DND-41 (cell line): ENCODE measurements around the gene TAS1R2.

ENCODE experiments used
- ATAC-seq: fragments of 200-7000 bp; cut with Tn5 transposase; 3 replicates; pipeline ENCODE4 v1.9.1; 2021; ENCODE audit warnings: low read depth; ENCODE audit not compliant: insufficient read depth
- DNase-seq: peaks from one replicate; pipeline ENCODE4 v3.0.0-alpha.2; 2020
- H2AFZ ChIP-seq: 2 replicates; pipeline ENCODE4 v1.6.0; 2012; ENCODE audit warnings: low read depth, low read length
- H3K27ac ChIP-seq: 2 replicates; pipeline ENCODE4 v1.5.1; 2012; ENCODE audit warnings: low read length, inconsistent platforms
- H3K27me3 ChIP-seq: fragments of 200-600 bp; sonication (generic); 2 replicates; pipeline ENCODE4 v1.6.0; 2012; ENCODE audit warnings: low read length, mild to moderate bottlenecking, inconsistent platforms; ENCODE audit not compliant: insufficient read depth, poor library complexity
- H3K36me3 ChIP-seq: 2 replicates; pipeline ENCODE4 v1.5.1; 2012; ENCODE audit warnings: low read length, inconsistent platforms; ENCODE audit not compliant: insufficient read depth
- H3K4me1 ChIP-seq: 2 replicates; pipeline ENCODE4 v1.5.1; 2012; ENCODE audit warnings: mild to moderate bottlenecking, low read length; ENCODE audit not compliant: insufficient read depth
- H3K4me2 ChIP-seq: 2 replicates; pipeline ENCODE4 v1.6.0; 2012; ENCODE audit warnings: mild to moderate bottlenecking, moderate library complexity, low read length, inconsistent platforms; ENCODE audit not compliant: insufficient read depth
- H3K4me3 ChIP-seq, 2 experiments: fragments of 200-600 bp in 1 of 2; shearing (Covaris generic) in 1 of 2; 2 replicates each; pipeline ENCODE4 v1.5.1; 2012 to 2016; ENCODE audit warnings: inconsistent platforms in 2 of 2, low read length in 2 of 2, mild to moderate bottlenecking in 2 of 2, low read depth in 1 of 2, moderate library complexity in 1 of 2
- H3K79me2 ChIP-seq: 2 replicates; pipeline ENCODE4 v1.6.0; 2012; ENCODE audit warnings: low read length, inconsistent platforms; ENCODE audit not compliant: insufficient read depth
- H3K9ac ChIP-seq: 2 replicates; pipeline ENCODE4 v1.6.0; 2012; ENCODE audit warnings: low read depth, mild to moderate bottlenecking, inconsistent platforms, low read length, moderate library complexity
- H3K9me3 ChIP-seq: 2 replicates; pipeline ENCODE4 v1.5.1; 2012; ENCODE audit warnings: low read length, moderate library complexity, mild to moderate bottlenecking, inconsistent platforms; ENCODE audit not compliant: insufficient read depth, severe bottlenecking
- H4K20me1 ChIP-seq: 2 replicates; pipeline ENCODE4 v1.6.0; 2012; ENCODE audit warnings: low read length; ENCODE audit not compliant: insufficient read depth
- CTCF ChIP-seq: IDR thresholded peaks from 2 replicates; pipeline ENCODE4 v1.5.1; 2012; ENCODE audit warnings: borderline replicate concordance, low read length, moderate library complexity, mild to moderate bottlenecking; ENCODE audit not compliant: poor library complexity, severe bottlenecking; ENCODE audit errors: extremely low read depth
- EZH2 ChIP-seq: IDR thresholded peaks from 3 replicates; pipeline ENCODE4 v1.6.1; 2012; ENCODE audit warnings: borderline replicate concordance, low read depth, mild to moderate bottlenecking, moderate library complexity, low read length, inconsistent platforms; ENCODE audit not compliant: severe bottlenecking

Gene TAS1R2

GRCh38 chr1:18817316-18817715, 42.1 kb downstream of the TAS1R2 start:
- no peak overlapping the region for H3K4me3 ChIP-seq
- H3K27me3 ChIP-seq: no peaks in the 10 kb centered on the region
- H2AFZ ChIP-seq: no peak overlapping the region
- TF ChIP-seq EZH2 (no peak), CTCF (no peak)
- peaks cover 4% of the 10 kb centered on the region for H4K20me1 ChIP-seq
- no peak for ATAC-seq
- H3K4me2 ChIP-seq: no peak overlapping the region
- no peak overlapping the region for H3K27ac ChIP-seq
- no peaks in the 10 kb centered on the region for H3K36me3 ChIP-seq
- H3K4me1 ChIP-seq: no peaks in the 10 kb centered on the region
- no peaks in the 10 kb centered on the region for H3K79me2 ChIP-seq
- no peak overlapping the region for H3K9ac ChIP-seq
- no peak for DNase-seq
- H3K9me3 ChIP-seq: no peaks in the 10 kb centered on the region

- DNase-seq (no peak), ATAC-seq (no peak)
- TF ChIP-seq CTCF (no peak), EZH2 (no peak)
- H3K79me2 ChIP-seq: no peaks in the 10 kb centered on the region
- no peak overlapping the region for H3K4me2 ChIP-seq
- H4K20me1 ChIP-seq: peaks cover 4% of the 10 kb centered on the region
- no peaks in the 10 kb centered on the region for H3K36me3 ChIP-seq
- H3K27ac ChIP-seq: no peak overlapping the region
- H2AFZ ChIP-seq: no peak overlapping the region
- H3K27me3 ChIP-seq: no peaks in the 10 kb centered on the region
- H3K9ac ChIP-seq: no peak overlapping the region
- H3K4me1 ChIP-seq: no peaks in the 10 kb centered on the region
- H3K4me3 ChIP-seq: no peak overlapping the region
- no peaks in the 10 kb centered on the region for H3K9me3 ChIP-seq
These were observed 42.7 kb downstream of the TAS1R2 start for GRCh38 chr1:18816808-18817207.

- no peak overlapping the region for H3K4me2 ChIP-seq
- no peaks in the 10 kb centered on the region for H3K9me3 ChIP-seq
- no peak overlapping the region for H2AFZ ChIP-seq
- H3K27me3 ChIP-seq: peaks cover 8% of the 10 kb centered on the region
- no peak overlapping the region for H3K4me3 ChIP-seq
- no peak for ATAC-seq
- no peak overlapping the region for H3K9ac ChIP-seq
- H3K27ac ChIP-seq: no peak overlapping the region
- DNase-seq: no peak
- no peak for TF ChIP-seq CTCF
- no peak for TF ChIP-seq EZH2
- H4K20me1 ChIP-seq: no peaks in the 10 kb centered on the region; the same call in 1 of the 2 replicates
- H3K4me1 ChIP-seq: no peaks in the 10 kb centered on the region
- H3K79me2 ChIP-seq: no peaks in the 10 kb centered on the region
- H3K36me3 ChIP-seq: no peaks in the 10 kb centered on the region
These were observed 44.5 kb downstream of the TAS1R2 start for GRCh38 chr1:18814874-18815531.
